BE2C (cell line): ENCODE data around the gene PTPRM.

Source experiments
- DNase-seq: peaks from one replicate; pipeline ENCODE4 v3.0.0-alpha.2; 2020
- H3K27me3 ChIP-seq: fragments of 250-450 bp; sonication (Bioruptor Pico); 2 replicates; pipeline ENCODE4 v1.5.1; 2020; ENCODE audit warnings: mild to moderate bottlenecking
- H3K36me3 ChIP-seq: fragments of 250-450 bp; sonication (Bioruptor Pico); 2 replicates; pipeline ENCODE4 v1.5.1; 2020; ENCODE audit warnings: mild to moderate bottlenecking
- H3K4me1 ChIP-seq: fragments of 250-450 bp; sonication (Bioruptor Pico); 2 replicates; pipeline ENCODE4 v1.5.1; 2020
- H3K4me3 ChIP-seq: 2 replicates; pipeline ENCODE4 v1.5.1; 2011; ENCODE audit warnings: low read depth, low read length
- H3K9me3 ChIP-seq: fragments of 250-450 bp; sonication (Bioruptor Pico); 2 replicates; pipeline ENCODE4 v1.5.1; 2020
- TF ChIP-seq, protein P1 (sequence below): IDR thresholded peaks from 2 replicates; pipeline ENCODE4 v1.5.1; 2012; ENCODE audit warnings: mild to moderate bottlenecking, low read depth, low read length

Gene PTPRM

DNA sequence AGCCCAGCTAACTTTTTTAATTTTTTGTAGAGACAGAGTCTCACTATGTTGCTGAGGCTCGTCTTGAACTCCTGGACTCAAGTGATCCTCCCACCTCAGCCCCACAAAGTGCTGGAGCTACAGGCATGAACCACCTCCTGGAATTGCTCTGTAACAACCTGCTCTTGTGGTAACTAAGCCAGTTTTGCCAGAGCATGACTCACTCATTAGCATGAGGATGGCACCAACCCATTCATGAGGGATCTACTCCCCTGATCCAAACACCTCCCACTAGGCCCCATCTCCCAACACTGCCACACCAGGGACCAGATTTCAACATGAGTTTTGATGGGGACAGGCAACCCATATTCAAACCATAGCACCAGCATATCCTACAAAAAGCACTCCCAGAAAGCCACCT lies 693.2 kb downstream of the PTPRM start:
- DNase-seq = no peak
- H3K9me3 ChIP-seq = no peaks in the 10 kb centered on the region
- TF ChIP-seq, protein P1, sequence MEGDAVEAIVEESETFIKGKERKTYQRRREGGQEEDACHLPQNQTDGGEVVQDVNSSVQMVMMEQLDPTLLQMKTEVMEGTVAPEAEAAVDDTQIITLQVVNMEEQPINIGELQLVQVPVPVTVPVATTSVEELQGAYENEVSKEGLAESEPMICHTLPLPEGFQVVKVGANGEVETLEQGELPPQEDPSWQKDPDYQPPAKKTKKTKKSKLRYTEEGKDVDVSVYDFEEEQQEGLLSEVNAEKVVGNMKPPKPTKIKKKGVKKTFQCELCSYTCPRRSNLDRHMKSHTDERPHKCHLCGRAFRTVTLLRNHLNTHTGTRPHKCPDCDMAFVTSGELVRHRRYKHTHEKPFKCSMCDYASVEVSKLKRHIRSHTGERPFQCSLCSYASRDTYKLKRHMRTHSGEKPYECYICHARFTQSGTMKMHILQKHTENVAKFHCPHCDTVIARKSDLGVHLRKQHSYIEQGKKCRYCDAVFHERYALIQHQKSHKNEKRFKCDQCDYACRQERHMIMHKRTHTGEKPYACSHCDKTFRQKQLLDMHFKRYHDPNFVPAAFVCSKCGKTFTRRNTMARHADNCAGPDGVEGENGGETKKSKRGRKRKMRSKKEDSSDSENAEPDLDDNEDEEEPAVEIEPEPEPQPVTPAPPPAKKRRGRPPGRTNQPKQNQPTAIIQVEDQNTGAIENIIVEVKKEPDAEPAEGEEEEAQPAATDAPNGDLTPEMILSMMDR = no peak
- H3K4me1 ChIP-seq = peaks cover 9% of the 10 kb centered on the region
- no peaks in the 10 kb centered on the region for H3K27me3 ChIP-seq
- no peak overlapping the region for H3K4me3 ChIP-seq
- no peaks in the 10 kb centered on the region for H3K36me3 ChIP-seq

DNA sequence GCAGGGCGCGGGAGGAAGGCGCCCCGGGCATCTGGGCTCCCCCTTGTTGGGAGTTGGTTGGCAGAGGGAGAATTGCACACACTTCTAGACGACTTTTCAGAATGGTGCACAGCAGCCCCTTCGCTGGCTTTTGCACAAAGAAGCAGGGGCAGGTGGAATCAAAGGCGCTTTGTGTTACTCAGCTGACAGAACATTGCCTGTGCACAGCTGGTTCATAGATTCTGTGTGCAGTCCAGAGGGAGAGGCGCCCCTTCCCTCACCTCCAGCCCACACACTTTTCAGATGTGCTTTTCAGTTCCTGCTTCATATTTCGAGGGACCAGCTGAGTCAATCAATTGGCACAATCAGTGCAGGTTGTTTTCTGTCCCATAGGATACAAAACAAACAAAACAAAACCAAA lies 693.7 kb downstream of the PTPRM start:
- Histone ChIP-seq H3K4me1 (peaks cover 9% of the 10 kb centered on the region), H3K9me3 (no peaks in the 10 kb centered on the region), H3K27me3 (no peaks in the 10 kb centered on the region), H3K36me3 (no peaks in the 10 kb centered on the region), H3K4me3 (no peak overlapping the region)
- DNase-seq = no peak
- TF ChIP-seq, protein P1 = no peak

DNA sequence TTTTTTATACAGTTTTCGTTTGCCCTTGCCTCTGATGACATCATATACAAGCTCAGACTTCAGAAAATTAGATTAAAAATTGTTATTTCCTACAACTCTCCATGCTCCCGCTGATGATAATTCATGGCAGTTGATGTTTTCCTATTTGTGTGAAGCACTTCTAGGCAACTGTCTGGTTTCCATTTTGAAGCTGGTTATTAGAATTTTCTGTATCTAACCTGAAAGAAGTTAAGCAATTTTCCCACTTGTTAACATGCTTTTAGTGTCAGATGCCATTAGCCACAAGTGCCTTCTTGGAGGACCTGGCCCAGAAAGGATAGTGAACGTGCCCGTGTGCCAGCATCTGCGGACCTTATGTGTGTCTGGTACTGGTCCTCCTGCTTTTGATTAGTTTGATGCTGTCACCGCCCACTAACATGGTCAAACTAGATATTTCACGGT lies 694.6 kb downstream of the PTPRM start:
- DNase-seq = no peak
- Histone ChIP-seq H3K4me3 (peak overlapping the region; percentile 7; the same call in 1 of the 2 replicates), H3K9me3 (no peaks in the 10 kb centered on the region), H3K27me3 (no peaks in the 10 kb centered on the region), H3K36me3 (no peaks in the 10 kb centered on the region), H3K4me1 (peaks cover 9% of the 10 kb centered on the region)
- TF ChIP-seq, protein P1 = no peak

DNA sequence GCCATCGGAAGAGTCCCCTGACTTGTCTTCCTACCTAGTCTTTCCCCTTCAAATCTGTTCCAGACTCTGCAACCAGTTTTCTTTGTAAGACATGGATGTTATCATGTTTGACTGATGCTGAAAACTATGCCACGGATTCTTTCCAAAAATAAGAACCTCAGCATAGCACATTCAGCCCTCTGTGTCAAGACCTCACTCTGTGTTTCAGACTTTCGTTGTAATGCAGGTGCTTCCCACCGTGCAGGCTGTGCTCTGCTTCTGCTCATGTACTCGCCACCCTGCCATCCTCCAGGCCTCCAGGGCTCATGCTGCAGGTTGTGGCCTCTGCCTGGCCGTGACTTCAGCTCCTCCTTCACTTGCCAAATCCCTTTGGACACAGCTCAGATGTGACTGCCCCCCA lies 695.1 kb downstream of the PTPRM start:
- TF ChIP-seq, protein P1 = no peak
- no peaks in the 10 kb centered on the region for H3K36me3 ChIP-seq
- no peaks in the 10 kb centered on the region for H3K27me3 ChIP-seq
- H3K4me3 ChIP-seq = peak overlapping the region; percentile 7; the same call in 1 of the 2 replicates
- peaks cover 9% of the 10 kb centered on the region for H3K4me1 ChIP-seq
- H3K9me3 ChIP-seq = no peaks in the 10 kb centered on the region
- peak; percentile 35 for DNase-seq

DNA sequence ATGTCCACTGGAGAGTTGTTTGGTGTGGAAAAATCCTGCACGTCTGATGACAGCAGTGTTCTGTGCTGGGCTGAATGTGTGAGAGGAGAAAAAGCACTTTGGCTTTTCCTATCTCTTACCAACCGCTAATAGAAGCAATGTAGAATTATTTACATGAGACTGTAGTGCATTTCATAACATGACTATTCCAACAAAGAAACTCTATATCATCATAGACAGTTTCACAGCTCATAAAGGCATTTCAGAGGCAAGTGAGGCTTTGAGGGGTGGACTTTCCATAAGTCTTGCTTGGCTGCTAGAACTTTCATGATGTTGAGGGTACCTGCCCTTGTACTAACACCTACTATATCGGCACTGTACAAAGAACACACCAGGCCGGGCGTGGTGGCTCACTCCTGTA lies 697.0 kb downstream of the PTPRM start:
- DNase-seq = no peak
- TF ChIP-seq, protein P1 = no peak
- no peaks in the 10 kb centered on the region for H3K9me3 ChIP-seq
- peaks cover 6% of the 10 kb centered on the region; the same call in 1 of the 2 replicates for H3K4me1 ChIP-seq
- H3K4me3 ChIP-seq = no peak overlapping the region
- no peaks in the 10 kb centered on the region for H3K36me3 ChIP-seq
- H3K27me3 ChIP-seq = no peaks in the 10 kb centered on the region

DNA sequence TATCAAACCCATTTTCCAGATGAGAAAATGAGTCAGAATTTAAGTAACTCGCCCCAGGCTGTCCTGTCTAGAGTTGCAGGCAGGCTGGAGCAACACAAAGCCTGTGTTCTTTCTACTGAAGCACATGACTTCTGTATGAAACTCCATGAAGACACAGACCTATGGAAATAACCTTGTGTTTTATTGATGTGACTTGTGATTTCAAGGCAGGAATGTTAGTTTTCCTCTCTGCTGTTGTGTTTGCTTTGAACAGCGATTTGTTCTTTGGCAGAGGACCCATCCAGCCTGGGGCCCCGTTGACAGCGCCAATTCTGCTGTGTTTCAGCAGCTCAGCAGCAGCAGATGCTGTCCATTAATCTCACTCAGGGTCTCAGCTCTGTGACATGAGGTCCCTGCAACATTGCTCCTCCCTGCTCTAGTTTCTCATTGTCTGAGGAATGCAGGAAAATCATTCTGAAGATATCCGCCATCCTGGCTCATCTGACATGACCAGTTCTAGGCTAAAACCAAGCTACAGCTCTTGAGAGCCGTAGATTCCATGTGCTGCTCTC lies 697.8 kb downstream of the PTPRM start:
- peaks cover 6% of the 10 kb centered on the region; the same call in 1 of the 2 replicates for H3K4me1 ChIP-seq
- H3K9me3 ChIP-seq = no peaks in the 10 kb centered on the region
- peak; percentile 38 for DNase-seq
- H3K27me3 ChIP-seq = no peaks in the 10 kb centered on the region
- no peaks in the 10 kb centered on the region for H3K36me3 ChIP-seq
- TF ChIP-seq, protein P1 = no peak
- H3K4me3 ChIP-seq = no peak overlapping the region
